NB4 (cell line): ENCODE data around the gene LDLRAD4.

Source experiments
- DNase-seq: peaks from one replicate; pipeline ENCODE4 v3.0.0; 2010; ENCODE audit warnings: low read depth
- H3K4me3 ChIP-seq: one replicate; pipeline ENCODE4 v1.5.1; 2011; ENCODE audit warnings: mild to moderate bottlenecking, low read depth, low read length, moderate library complexity
- MYC ChIP-seq: IDR thresholded peaks from 2 replicates; pipeline ENCODE4 v1.6.1; 2011; ENCODE audit warnings: low read depth, low read length
- POLR2A ChIP-seq: IDR thresholded peaks from 2 replicates; pipeline ENCODE4 v1.6.1; 2011; ENCODE audit warnings: mild to moderate bottlenecking; ENCODE audit not compliant: insufficient read length; ENCODE audit errors: extremely low read depth
- TF ChIP-seq, protein P1 (sequence below): IDR thresholded peaks from one replicate; pipeline ENCODE4 v1.5.1; 2012; ENCODE audit warnings: low read depth, low read length
- TF ChIP-seq, protein P2 (sequence below): IDR thresholded peaks from 2 replicates; pipeline ENCODE4 v1.6.1; 2011; ENCODE audit warnings: low read depth, low read length

LDLRAD4 gene

DNA sequence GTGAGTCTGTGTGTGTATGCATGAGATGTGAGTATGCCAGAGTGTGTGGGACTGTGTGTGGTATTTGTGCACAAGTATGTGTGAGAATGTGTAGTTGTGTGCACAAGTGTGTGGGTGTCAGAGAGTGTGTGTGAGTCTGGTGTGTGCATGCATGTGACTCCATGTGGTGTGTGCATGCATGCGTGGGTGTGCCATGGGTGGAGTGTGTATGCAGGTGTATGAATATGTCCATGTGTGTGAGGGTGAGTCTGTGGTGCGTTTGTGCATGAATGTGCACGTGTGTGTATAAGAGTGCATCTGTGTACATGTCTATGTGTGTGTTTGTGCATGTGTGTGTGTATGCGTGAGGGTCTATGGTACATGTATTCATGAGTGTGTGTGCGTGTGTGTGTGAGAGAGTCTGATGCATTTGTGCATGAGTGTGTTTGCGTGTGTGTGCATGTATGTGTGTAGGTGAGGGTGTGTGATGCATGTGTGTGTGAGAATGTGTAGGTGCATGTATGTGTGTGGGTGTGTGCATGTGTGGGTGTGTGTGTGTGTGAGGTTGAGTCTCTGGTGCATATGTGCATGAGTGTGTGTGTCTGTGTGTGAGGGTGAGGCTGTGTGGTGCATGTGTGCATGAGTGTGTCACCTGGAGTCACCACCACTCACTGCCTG lies 226.8 kb downstream of the LDLRAD4 start:
- no peak overlapping the region for H3K4me3 ChIP-seq
- DNase-seq, result no peak
- TF ChIP-seq POLR2A, result no peak
- TF ChIP-seq MYC, result no peak
- TF ChIP-seq, protein P1, sequence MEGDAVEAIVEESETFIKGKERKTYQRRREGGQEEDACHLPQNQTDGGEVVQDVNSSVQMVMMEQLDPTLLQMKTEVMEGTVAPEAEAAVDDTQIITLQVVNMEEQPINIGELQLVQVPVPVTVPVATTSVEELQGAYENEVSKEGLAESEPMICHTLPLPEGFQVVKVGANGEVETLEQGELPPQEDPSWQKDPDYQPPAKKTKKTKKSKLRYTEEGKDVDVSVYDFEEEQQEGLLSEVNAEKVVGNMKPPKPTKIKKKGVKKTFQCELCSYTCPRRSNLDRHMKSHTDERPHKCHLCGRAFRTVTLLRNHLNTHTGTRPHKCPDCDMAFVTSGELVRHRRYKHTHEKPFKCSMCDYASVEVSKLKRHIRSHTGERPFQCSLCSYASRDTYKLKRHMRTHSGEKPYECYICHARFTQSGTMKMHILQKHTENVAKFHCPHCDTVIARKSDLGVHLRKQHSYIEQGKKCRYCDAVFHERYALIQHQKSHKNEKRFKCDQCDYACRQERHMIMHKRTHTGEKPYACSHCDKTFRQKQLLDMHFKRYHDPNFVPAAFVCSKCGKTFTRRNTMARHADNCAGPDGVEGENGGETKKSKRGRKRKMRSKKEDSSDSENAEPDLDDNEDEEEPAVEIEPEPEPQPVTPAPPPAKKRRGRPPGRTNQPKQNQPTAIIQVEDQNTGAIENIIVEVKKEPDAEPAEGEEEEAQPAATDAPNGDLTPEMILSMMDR, result no peak
- TF ChIP-seq, protein P2, sequence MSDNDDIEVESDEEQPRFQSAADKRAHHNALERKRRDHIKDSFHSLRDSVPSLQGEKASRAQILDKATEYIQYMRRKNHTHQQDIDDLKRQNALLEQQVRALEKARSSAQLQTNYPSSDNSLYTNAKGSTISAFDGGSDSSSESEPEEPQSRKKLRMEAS, result no peak

DNA sequence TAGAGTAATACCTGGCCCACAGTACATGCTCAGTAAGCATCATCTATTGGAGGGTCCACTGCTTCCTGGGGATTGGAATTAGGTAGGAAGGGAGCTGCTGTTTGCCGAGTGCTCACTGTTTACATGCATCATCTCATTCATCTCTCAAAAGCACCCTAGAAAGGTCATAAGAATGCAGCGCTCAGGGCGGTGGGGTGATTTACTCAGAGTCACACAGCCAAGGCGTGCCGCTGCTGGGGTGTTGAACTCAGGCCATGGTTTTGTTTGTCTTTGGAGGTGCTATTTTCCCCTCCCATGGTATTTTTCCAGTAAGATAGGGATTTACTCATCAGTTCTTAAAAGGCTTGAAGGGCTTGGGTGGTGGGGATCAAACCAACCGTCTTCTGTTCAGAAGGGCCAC lies 227.5 kb downstream of the LDLRAD4 start:
- TF ChIP-seq, protein P2, result no peak
- TF ChIP-seq, protein P1, result no peak
- no peak for TF ChIP-seq POLR2A
- TF ChIP-seq MYC, result no peak
- H3K4me3 ChIP-seq, result no peak overlapping the region
- DNase-seq, result no peak

DNA sequence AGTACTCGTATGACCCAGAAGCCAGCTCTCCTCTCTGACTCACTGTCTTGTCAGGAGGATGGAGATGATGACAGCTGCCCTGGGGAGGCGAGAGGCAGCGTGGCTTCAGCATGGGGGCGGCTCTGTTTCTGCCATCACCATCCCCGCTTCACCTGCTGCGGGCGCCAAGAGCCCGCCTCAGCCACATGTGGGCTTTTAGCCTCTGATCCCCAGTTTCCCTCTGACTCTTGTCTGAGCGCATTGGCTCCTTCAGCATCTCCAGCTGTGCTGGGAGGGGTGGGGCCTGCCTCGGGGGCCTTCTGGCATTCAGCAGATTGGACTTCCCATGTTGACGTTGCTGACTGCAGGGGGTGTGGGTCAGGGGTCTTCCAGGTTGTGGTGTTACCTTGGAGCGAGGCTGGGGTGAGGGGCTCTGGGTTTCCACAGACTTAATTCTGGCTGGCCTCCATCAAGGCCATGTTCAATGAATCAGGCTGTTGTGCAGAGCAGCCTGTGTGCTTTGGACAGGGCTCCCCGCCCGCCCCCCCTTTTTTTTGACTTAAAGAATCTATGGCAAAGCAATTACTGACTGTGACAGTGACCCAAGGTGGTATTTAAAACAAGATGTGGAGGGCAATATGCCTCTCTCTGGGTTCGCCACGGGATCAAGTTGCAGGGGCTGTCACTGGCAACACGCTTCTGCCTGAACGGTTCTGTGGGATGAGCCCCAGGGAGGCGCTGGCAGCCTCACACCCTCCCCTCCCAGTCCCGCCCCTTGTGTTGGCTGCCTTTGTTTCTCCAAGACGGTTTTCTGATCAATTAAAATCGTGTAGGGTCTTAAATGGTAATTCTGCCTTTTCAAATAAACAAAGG lies 228.3 kb downstream of the LDLRAD4 start:
- DNase-seq, result no peak
- no peak for TF ChIP-seq POLR2A
- TF ChIP-seq, protein P2, result no peak
- no peak for TF ChIP-seq MYC
- TF ChIP-seq, protein P1, result no peak
- H3K4me3 ChIP-seq, result no peak overlapping the region

DNA sequence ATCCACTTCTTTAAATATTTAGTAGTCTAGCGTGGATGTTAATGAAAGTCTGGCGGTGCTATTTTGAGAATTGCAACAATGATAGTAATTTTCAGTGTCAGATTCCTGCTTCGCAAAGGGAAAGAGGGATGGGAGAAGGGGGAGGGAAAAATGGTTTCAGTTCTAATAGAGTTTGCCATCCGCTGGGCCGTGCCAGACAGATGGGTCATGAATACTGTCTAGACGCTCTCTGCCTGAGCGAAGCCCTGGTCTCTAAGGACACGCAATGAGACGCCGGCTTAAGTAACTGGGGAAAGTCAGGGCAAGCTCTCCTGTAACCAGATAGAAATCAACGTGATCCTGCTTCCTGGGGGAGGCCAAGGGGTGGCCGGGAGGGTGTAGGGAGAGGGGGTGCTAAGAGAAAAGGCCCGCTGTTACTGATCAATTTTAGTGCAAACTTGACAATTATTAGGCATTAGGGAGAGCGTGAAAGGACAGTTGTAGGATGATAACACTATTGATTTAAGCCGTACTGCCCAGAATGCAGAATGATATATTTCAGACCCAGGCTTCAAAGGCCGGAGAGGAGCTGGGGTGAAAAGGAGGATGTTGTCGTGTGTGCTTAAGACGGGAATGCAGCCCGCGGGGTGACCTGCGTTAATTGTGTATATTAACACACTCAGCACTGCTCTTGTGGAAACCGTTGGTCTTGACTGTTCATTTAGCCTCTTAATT lies 229.2 kb downstream of the LDLRAD4 start:
- DNase-seq, result no peak
- no peak overlapping the region for H3K4me3 ChIP-seq
- TF ChIP-seq POLR2A (no peak), MYC (no peak)
- TF ChIP-seq, protein P1, result no peak
- TF ChIP-seq, protein P2, result no peak

DNA sequence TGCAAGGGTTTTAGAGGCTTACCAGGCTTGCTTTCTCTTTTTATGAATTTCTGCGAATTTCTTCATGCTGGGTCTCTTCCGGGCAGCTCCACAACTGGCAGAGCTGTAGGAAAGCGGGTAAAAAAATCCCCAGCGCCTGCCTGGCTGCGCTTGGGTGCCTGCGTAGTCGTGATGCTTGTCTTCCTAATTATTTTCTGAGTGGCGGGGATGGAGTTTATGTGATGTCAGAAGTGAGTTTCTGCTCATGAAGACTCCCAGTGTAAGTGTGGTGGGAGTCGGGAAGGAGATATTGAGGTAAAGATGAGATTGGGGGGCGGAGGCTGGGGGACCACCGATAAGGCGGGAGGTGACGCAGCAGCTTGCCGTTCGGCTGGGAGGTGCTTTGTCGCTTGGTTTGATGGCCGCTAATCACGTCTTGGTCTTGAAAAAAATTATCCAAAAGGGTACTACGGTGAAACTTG lies 229.8 kb downstream of the LDLRAD4 start:
- no peak for DNase-seq
- no peak overlapping the region for H3K4me3 ChIP-seq
- no peak for TF ChIP-seq MYC
- TF ChIP-seq, protein P1, result no peak
- TF ChIP-seq POLR2A, result no peak
- TF ChIP-seq, protein P2, result no peak
